HG03025 (cell line): ENCODE measurements around the gene CHURC1.
"Not testable (repeated sequence)": the region's sequence is repeated elsewhere in the genome, so short reads cannot be mapped to it uniquely, and the experiment has no call there.

ENCODE experiments used
- ATAC-seq: cut with Tn5 transposase; IDR thresholded peaks from one replicate; pipeline ENCODE4 v1.9.1; 2021; ENCODE audit warnings: mild to moderate bottlenecking, moderate library complexity; ENCODE audit not compliant: unreplicated experiment, low FRiP score

CHURC1 gene

DNA sequence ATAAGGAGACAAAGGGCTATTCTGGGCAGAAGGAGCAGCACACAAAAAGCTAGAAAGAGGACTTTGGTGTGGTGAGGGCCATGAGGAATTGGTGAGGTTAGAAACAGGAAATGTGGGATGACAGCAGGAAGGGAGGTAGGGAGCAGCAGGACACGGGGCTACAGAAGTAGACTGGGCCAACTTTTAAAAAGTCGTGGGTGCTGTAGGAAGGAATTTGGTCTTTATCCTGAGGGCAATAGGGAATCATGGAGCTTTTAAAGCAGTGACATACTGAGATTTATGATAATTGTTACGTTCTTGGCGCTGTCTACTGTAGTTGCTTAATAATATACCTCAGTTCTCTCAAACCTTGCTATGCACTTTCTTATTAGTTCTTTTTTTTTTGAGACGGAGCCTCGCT lies 8.2 kb upstream of the CHURC1 start:
- no peak for ATAC-seq

DNA sequence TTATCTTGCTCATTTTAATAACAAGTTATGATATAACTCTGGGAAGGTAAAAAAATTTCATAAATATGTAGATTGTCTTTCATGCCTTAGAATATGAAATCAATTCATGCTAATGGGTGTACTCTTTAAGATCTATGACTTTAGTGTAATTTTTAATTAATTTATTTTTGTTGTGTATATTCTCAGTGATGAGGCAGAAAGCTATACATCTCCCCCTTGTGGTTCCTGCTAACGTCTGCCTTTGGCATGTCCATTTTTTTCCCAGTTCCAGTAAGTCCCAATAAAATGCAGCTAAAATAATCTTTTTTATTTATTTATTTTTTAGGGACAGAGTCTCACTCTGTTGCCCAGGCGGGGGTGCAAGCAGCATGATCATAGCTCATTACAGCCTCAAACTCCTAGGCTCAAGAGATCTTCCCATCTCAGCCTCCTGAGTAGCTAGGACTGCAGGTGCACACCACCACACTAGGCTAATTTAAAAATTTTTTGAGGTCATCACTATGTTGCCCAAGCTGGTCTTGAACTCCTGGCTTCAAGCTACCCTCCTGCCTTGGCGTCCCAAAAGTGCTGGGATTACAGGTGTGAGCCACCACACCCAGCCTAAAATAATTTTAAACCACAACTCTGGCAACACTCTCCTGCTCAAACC lies 3.3 kb upstream of the CHURC1 start:
- ATAC-seq, result no peak

DNA sequence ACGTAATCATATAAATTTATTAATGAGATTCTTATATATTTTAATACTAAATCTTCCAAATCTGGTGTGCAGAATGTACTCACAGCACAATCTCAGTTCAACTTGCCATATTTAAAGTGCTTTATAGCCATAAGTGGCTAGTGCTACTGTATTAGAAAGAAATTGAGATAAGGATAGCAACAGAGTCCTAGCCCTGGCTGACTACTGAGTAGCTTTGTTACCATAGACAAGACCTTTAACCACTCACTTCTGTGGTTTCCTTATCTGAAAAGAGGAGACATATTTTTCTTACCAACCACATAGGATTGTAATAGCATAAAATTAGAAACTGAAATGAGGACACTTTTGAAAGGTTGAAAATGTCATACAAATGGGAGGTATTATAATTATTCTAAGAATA lies 2.0 kb upstream of the CHURC1 start:
- no peak for ATAC-seq

DNA sequence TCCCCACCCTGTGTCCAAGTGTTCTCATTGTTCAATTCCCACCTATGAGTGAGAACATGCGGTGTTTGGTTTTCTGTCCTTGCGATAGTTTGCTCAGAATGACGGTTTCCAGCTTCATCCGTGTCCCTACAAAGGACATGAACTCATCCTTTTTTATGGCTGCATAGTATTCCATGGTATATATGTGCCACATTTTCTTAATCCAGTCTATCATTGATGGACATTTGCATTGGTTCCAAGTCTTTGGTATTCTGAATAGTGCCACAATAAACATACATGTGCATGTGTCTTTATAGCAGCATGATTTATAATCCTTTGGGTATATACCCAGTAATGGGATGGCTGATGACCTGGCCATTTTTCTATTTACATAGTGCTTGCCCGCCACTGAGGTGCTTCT lies 778 bp upstream of the CHURC1 start:
- ATAC-seq, result not testable (repeated sequence)

DNA sequence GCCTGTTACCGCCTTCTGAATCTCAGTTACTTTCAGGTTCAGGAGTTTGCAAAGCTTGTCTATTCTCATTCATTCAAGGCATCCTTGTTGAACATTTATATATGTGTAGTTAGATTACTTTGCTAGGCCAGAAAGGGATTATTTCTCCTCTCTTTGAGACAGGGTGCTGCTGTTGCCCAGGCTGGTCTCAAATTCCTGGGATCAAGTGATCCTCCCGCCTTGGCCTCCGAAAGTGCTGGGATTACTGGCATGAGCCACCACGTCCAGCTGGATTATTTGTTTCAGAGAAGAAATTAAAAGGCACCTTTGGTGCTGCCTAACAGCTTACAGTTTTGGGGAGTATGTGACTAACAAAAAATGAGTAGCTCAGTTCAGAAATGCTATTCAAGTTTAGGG lies 772 bp downstream of the CHURC1 start:
- ATAC-seq, result no peak

DNA sequence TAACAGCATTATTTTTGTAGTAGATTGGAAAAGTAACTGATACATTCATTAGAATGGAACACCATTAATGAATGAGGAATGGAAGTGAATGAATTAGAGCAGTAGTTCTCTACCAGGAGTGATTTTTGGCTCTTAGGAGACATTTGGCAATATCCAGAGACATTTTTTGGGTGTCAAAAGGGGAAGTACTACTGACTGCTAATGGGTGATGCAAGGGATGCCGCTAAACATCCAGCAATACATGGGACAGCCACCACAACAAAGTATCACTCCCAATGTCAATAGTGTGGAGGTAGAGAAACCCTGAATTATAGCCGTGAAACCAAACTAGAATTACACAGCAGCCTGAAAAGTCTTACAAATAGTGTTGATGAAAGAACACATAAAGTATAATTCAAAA lies 1.5 kb downstream of the CHURC1 start:
- no peak for ATAC-seq

DNA sequence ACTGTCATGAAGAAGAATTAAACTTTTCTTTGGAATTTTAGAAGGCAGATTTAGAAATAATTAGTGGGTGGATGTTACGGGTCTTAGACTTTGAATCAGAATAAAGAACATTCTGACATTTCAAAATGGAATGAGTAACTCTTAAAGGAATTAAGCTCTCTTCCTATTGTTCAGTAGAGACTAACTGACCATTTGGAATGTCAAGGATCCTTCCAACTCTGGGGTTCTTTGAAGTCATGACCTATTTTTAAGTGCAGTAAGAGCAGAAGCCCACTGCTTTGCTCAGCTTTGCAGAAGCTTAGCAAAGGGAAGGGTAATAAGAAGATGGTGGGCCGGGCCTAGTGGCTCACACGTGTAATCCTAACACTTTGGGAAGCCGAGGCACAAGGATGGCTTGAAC lies 4.0 kb downstream of the CHURC1 start:
- ATAC-seq, result no peak

DNA sequence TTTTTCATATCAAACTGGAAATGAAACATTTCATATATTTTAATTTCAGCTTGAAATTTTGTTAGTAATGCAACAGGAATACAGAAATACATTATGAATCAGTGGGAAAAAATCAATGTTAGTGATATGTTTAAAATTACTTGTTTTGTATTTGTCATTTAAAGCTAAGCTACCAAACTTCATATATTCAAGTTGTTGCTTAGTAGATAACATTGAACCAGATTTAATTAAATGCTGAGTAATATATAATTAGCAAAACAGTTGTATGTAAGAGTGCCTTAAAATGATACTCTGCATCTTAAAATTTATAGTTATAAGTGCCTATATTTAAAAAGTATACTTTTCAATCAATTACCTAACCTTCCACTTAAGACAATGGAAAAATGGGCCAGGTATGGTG lies 5.0 kb downstream of the CHURC1 start:
- no peak for ATAC-seq

DNA sequence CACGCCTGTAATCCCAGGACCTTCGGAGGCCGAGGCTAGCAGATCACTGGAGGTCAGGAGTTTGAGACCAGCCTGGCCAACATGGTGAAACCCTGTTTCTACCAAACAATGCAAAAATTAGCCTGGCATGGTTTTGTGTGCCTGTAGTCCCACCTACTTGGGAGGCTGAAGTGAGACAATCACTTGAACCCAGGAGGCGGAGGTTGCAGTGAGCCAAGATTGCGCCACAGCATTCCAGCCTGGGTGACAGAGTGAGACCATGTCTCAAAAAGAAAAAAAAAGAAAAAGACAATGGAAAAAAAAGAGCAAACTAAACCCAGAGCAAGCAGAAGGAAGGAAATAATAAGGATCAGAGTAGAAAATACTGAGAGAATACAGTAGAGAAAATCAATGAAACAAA lies 5.4 kb downstream of the CHURC1 start:
- no peak for ATAC-seq

DNA sequence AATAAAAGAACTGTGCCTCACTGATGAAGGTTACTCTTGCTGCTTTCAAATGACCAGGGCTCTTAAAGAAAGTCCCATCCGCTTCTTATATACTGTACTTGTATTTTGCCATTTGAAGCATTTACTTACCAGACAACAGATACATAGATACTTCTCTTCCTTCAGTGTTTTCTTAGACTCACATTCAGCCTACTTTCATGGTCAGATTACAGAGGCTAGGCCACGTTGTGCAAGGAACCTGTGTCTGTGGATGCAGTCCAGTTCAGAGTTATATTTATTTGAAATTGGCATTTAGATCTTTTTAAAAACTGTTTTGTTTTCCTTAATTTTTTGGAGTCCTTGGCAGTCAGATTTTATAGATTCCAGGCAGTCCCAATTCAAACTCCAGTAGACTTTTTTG lies 6.2 kb downstream of the CHURC1 start:
- no peak for ATAC-seq

DNA sequence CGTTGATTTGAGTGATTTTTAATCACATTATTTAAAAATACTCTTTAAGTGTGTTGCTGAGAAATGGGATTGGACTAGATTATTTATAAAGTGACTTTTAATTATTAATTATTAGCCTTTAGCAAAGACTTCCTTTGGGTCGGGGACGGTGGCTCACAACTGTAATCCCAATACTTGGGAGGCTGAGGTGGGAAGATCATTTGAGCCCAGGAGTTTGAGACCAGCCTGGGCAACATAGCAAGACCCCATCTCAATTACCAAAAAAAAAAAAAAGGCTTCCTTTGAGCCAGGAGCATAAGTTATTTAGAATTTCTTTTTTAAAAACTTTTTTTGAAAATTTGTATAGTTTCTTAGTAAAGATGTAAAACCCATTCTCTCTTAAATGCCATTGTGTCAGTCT lies 8.8 kb downstream of the CHURC1 start:
- ATAC-seq, result no peak

DNA sequence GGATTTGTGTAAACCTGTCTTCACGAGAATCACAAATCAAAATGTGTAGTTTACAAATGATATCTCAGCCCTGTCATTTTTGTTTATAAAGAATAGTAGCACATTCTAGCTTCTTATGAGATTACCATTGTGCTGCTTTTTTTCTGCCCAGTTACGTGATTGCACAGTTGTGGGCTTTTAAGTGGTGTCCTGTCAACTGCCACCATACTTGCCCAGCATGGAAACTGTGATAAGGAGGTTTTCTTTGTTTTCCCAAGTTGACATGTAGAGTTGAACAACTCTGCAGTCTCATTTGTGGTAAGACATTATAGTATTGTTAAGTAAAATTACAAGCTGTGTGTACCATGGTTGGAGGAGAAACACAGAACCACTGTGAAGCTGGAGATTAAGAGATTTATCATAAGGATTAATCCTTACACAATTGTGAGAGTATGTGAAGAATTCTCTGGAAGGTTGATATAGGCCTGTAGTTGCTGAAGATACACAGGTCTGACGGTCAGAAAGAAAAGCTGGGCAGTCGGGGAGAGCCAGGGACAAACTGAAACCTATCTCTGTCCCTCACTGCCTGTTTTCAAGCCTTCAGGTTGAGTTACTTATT lies 12.2 kb downstream of the CHURC1 start:
- ATAC-seq, result no peak

DNA sequence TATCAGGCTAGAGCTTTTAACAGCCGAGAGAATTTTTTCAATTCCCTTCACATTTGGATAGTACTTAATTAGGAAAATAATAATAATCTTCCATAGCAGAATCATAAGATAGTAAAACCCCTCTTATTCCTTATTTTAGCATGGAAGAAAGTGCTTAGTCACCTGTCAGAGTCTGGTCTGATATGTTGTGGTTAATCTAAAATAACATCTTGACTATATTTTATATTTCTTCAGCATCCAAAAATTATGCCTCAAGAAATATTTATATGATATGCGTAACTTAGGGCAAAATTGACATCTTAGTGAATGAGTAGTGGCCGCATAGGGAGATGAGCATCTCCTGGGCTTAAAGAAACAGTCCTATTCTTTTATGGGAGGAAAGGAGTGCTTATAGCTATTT lies 12.8 kb downstream of the CHURC1 start:
- ATAC-seq, result no peak

DNA sequence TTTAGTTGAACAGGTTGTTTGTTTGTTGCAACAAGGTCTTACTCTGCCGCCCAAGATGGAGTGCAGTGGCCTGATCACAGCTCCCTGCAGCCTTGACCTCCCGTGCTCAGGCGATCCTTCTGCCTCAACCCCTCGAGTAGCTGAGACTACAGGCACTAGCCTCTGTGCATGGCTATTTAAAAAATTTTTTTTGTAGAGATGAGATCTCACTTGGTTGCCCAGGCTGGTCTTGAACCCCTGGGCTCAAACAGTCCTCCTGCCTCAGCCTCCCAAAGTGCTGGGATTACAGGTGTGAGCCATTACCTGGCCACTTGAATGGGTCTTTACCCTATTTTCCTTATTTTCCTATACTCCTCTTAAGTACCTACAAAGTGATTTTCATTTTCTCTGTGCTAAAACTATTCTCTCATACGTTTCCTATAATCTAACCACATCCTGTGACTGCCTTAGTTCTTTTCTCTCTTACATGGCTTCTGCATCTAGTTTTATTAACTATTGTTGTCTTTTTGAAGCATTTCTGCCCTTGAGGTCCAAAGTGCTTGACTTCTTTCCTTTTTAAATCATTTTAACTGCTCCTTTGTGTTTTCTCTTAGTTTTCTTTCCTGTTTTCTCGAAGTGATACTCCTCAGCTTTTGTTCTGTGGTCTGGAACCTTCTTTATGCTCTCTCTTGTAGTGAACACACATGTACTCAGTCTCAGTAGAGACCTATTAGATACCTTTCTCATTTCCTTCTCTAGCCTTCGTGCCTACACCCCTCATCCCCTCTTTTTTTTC lies 14.2 kb downstream of the CHURC1 start:
- ATAC-seq, result peak; percentile 85

DNA sequence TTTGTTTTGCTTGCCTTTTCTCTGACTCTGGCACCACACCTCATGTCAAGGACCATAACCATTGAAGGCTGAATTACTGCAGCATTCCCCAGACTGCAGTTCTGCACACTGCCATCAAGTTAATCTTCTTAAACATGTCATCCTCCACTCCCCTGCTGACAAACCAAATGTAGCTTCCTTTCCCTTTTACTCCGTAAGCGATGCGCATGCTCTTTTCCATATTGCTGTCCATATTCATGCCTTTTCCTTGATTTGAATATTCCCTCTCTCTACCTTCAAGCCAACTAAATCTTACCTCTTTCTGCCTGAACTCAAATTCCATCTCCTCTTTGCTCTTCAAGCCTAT lies 14.7 kb downstream of the CHURC1 start:
- ATAC-seq, result no peak

DNA sequence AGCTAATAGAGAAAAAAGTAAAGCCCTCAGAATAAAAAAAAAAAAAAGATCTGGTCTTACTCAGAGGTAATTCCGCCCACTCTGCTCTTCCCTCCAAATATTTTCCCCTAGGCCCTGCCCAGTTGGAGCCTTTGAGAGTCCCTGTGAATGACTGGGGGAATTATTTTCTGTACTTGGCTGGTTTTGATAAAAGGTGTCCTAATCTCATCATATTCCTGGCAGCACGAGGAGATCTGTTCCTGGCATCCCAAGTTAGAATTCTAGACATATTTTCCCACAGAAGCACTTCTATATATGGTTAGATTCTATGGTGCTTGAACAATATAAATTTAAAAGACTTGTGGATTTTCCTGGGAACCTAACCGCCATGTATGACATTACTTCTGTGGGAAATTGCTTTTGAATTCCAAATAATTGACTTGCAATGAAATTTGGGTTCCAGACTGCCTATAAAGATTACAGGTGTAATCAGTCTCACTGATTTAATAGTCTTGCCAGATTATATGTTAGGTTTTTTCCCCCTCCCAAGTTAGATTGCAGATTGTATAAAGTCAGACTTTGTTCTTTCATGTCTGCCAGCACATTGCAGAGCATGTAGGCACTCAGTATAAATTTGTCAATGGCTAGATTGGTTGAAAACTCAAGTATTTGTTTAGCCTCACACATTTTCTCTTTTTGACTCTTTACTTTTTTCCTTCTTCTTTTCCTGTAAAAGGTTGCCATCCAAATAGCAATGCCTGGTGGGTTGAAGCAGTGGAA lies 16.0 kb downstream of the CHURC1 start:
- ATAC-seq, result no peak

DNA sequence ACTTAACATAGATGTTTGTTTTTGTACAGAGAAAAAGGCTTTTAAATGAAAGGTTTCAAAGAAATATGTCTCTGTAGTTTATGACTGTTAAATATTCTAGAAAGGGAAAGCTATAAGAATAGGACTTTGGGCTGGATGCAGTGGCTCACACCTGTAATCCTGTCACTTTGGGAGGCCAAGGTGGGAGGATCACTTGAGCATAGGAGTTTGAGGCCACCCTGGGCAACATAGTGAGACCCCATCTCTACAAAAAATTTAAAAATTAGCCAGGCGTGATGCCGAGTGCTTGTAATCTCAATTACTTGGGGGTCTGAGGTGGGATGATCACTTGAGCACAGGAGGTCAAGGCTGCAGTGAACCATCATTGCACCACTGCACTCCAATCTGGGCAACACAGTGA lies 16.9 kb downstream of the CHURC1 start:
- no peak for ATAC-seq

DNA sequence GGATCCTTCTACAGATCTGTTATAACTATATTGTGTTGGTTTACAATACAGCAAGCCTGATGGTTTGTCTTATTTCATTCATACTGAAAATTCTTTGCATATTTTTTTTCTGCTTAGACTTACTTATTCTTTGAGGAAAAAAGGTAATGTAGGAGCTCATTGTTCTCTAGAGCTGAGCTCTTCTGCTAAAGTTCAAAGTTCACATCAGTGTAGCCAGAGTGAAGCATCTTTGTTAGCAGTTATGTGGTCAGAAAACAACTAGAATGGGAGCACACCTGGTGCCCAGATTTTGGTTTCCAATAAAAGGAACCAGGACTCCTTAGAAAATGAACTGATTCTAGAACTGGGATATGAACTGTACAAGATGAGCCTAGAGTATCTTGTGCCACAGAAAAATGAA lies 18.0 kb downstream of the CHURC1 start:
- ATAC-seq, result no peak

DNA sequence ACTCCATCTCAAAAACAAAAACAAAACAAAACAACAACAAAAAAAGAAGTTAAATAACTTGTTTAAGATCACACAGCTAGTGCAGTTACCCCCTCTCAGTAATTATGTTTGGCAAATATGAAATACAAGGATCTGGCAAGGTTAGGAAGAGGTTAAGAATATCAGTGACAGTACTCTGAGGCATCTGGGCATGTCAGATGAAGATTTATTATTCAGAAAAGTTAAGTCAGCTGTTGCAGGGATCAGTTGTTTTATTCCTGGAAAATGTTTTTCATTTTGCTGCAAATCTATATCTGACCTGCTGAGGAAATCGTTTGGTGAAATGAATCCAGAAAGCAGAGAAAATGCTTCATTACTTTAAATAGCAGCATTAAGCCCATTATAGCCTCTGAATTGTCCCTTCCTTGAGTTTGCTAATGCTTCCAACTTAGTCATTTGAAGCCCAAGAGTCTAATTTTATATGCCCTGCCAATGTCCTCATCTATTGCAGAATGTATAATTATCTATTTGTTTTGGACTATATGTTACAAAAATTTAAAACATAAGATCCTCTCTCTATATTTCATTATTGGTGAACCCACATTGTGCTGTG lies 20.2 kb downstream of the CHURC1 start:
- no peak for ATAC-seq

DNA sequence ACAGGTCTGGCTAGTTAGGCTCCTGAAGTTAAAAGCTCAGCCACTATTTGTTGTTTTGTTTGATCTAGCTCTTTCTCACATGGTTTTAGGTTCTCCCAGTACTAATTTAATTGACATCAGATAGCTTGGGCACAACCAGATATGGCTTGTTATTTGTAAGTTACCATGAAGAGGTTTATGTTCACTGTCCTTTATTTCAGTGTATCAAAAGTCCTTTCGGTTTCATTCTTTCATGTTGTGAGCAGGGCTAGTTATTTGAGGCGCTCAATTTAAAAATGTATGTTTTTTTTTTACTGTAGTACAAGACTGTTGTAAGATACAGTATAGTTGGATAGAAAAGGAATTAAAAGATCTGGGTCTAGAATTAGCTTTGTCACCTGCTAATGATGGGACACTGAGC lies 21.3 kb downstream of the CHURC1 start:
- no peak for ATAC-seq

DNA sequence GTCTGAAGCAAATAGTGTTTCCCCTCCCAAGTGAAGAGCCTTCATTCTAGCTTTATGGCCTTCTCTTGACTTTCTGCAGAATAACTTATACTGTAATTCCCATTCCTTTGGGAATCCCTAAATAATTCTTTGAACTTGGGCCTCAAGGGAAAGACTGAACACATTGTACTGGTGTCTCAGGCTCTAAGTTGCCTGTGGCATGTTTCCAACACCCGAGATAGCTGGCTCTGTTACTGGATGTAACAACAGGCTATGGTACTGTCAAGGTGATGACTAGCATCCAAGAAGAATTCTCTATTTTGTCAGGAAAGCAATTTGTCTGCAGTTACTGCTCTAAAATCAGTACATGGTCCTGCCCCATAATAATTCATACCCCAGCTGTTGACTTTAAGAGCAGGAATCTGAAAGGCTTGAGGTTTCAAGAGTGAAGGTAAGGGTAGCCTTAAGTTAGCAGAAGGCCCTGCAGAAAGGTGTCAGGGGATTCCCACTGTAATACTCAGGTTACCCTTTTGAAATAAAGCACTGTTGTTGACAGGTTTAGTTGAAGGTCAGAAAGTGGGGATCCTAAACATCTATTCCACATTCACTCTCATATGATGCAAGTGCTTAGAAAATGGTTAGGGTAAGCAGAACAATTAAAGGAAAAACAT lies 23.0 kb downstream of the CHURC1 start:
- no peak for ATAC-seq
